Right lobe of liver (tissue), 4 donors: Measurements from ENCODE around the gene ZNF652.

ENCODE experiments used
- CTCF ChIP-seq, 4 donors: fragments of 200-600 bp in 3 of 4; fragments of 450-650 bp in 1 of 4; IDR thresholded peaks; one replicate each; pipeline versions ENCODE4 v1.5.1 to v1.8.0; 2016 to 2022; ENCODE audit warnings: antibody characterized with exemption in 4 of 4, mild to moderate bottlenecking in 2 of 4
- POLR2A ChIP-seq: fragments of 450-650 bp; IDR thresholded peaks from one replicate; pipeline ENCODE4 v1.6.1; 2017; ENCODE audit warnings: antibody characterized with exemption, mild to moderate bottlenecking
- donor health status: DM: no; HTN: no; CAD: no.
- donor health status: DM: no; HTN: no; CAD: no.
- donor health status: DM: no; HTN: yes; CAD: no.

- TF ChIP-seq POLR2A (no peak), CTCF (IDR thresholded peaks at IDR 0.05) (no peak)
Measured at GRCh38 chr17:49402706-49403105, 40.7 kb upstream of the ZNF652 start.
